GM12875 (cell line): ENCODE data around the gene FGD5.

Source experiments
- H3K4me3 ChIP-seq: one replicate; pipeline ENCODE4 v1.5.1; 2011; ENCODE audit warnings: low read depth, low read length, control low read depth
- TF ChIP-seq, protein P1 (sequence below): IDR thresholded peaks from 2 replicates; pipeline ENCODE4 v1.5.1; 2011; ENCODE audit warnings: low read depth, mild to moderate bottlenecking, control low read depth, inconsistent platforms, low read length, moderate library complexity, borderline replicate concordance; ENCODE audit not compliant: insufficient read depth

Gene FGD5

GRCh38 chr3:14870783-14871060 is 52.0 kb downstream of the FGD5 start:
- TF ChIP-seq, protein P1, sequence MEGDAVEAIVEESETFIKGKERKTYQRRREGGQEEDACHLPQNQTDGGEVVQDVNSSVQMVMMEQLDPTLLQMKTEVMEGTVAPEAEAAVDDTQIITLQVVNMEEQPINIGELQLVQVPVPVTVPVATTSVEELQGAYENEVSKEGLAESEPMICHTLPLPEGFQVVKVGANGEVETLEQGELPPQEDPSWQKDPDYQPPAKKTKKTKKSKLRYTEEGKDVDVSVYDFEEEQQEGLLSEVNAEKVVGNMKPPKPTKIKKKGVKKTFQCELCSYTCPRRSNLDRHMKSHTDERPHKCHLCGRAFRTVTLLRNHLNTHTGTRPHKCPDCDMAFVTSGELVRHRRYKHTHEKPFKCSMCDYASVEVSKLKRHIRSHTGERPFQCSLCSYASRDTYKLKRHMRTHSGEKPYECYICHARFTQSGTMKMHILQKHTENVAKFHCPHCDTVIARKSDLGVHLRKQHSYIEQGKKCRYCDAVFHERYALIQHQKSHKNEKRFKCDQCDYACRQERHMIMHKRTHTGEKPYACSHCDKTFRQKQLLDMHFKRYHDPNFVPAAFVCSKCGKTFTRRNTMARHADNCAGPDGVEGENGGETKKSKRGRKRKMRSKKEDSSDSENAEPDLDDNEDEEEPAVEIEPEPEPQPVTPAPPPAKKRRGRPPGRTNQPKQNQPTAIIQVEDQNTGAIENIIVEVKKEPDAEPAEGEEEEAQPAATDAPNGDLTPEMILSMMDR, result no peak
- H3K4me3 ChIP-seq, result no peak overlapping the region

- no peak overlapping the region for H3K4me3 ChIP-seq
- TF ChIP-seq, protein P1, result no peak
Measured at GRCh38 chr3:14871456-14872200, 52.9 kb downstream of the FGD5 start.

GRCh38 chr3:14872706-14873105 is 53.9 kb downstream of the FGD5 start:
- no peak overlapping the region for H3K4me3 ChIP-seq
- TF ChIP-seq, protein P1, result no peak

- TF ChIP-seq, protein P1, result no peak
- no peak overlapping the region for H3K4me3 ChIP-seq
Measured at GRCh38 chr3:14874784-14875183, 56.0 kb downstream of the FGD5 start.

DNA sequence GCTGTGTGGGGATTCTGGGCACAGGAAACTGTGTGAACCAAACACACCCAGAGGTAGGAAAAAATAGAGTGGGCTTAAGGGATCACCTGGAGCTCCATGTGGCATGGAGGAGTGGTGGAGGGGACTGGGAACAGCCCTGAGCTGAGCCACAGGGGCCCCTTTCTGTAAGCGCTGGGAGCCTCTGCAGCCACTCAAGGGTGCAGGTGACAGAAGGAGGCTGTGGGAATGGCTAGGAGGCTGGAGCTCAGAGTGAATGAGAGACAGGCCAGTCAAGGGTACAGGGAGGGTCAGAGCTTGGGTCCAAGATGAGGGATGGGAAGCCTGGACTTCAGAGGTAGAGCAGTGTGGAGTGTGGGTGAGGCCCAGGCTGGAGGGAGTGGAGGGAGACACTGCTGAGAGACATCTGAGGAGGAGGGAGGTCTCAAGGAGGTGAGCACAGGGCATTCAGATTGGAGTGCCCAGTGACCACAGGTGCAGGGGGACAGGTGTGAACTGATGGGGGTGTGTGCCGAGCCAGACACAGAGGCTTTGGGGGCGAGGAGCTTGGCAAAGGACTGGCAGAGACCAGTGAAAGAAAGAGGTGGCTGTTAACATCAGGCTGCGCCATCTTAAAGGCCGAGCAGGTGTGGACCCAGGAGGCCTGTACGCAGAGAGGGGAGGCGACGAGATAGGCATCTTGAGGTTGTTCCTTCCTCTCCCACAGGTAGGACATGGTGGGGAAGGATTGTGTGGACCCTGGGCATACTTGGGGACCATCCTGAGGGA is 56.8 kb downstream of the FGD5 start:
- TF ChIP-seq, protein P1, result no peak
- no peak overlapping the region for H3K4me3 ChIP-seq

GRCh38 chr3:14876921-14877333 is 58.2 kb downstream of the FGD5 start:
- no peak overlapping the region for H3K4me3 ChIP-seq
- TF ChIP-seq, protein P1, result no peak

- TF ChIP-seq, protein P1, result no peak
- no peak overlapping the region for H3K4me3 ChIP-seq
Measured at GRCh38 chr3:14877469-14877868, 58.7 kb downstream of the FGD5 start.
